Stomach (tissue), 9 donors: ENCODE results near the gene SLAMF6. TPM values are rescaled to one million over a fixed set of nuclear protein-coding genes. Genes with fewer than 3 reads are reported as not detected.
"Not testable (repeated sequence)": the region's sequence is repeated elsewhere in the genome, so short reads cannot be mapped to it uniquely, and the experiment has no call there.

Experiments
- DNase-seq, 2 donors: peaks; one replicate each; pipeline versions ENCODE4 v3.0.0 to v3.0.0-alpha.2; 2013 to 2019
- H3K27ac ChIP-seq, 5 donors: fragments of 200-600 bp in 4 of 5; sonication (generic) in 4 of 5; one replicate each; pipeline ENCODE4 v1.5.1; 2013 to 2019; ENCODE audit warnings: mild to moderate bottlenecking in 1 of 5, moderate library complexity in 1 of 5
- H3K27me3 ChIP-seq, 3 donors: fragments of 200-600 bp; sonication (generic); one replicate each; pipeline ENCODE4 v1.5.1; 2017 to 2019; ENCODE audit warnings: mixed run types in 1 of 3
- H3K36me3 ChIP-seq, 4 donors: fragments of 200-600 bp; sonication (generic); 1 replicate in 3 of 4; 2 replicates in 1 of 4; pipeline ENCODE4 v1.5.1; 2016 to 2019
- H3K4me1 ChIP-seq, 4 donors: fragments of 200-600 bp; sonication (generic); one replicate each; pipeline ENCODE4 v1.5.1; 2016 to 2019
- H3K4me3 ChIP-seq, 4 donors: fragments of 200-600 bp; sonication (generic) in 3 of 4; one replicate each; pipeline ENCODE4 v1.5.1; 2016 to 2019; ENCODE audit warnings: mild to moderate bottlenecking in 1 of 4
- H3K9me3 ChIP-seq, 4 donors: fragments of 200-600 bp; sonication (generic); one replicate each; pipeline ENCODE4 v1.5.1; 2016 to 2019
- EP300 ChIP-seq: sonication (generic); formaldehyde crosslinking; IDR thresholded peaks from one replicate; pipeline ENCODE4 v1.6.1; 2017; ENCODE audit warnings: antibody characterized with exemption
- POLR2A ChIP-seq, 4 donors: fragments of 450-650 bp; IDR thresholded peaks; one replicate each; pipeline ENCODE4 v1.6.1; 2016; ENCODE audit warnings: antibody characterized with exemption in 4 of 4, control low read depth in 2 of 4, mild to moderate bottlenecking in 1 of 4, moderate library complexity in 1 of 4
- POLR2AphosphoS5 ChIP-seq, 3 donors: sonication (generic); formaldehyde crosslinking; IDR thresholded peaks; one replicate each; pipeline ENCODE4 v1.6.1; 2016; ENCODE audit warnings: antibody characterized with exemption in 3 of 3
- WGBS, 5 donors: extraction: QIAGEN DNeasy Blood & Tissue Kit in 3 of 5; methylation state at CpG; one replicate each; pipeline versions ENCODE4 v1.1.5 to v1.1.7; 2013 to 2018; 5-methylcytosine and 5-hydroxymethylcytosine counted together
- intact Hi-C: fragments of 100-400 bp; cut with DNase I; formaldehyde crosslinking; loops from one replicate; pipeline ENCODE4 v1.15.1; 2023; ENCODE audit warnings: low total_unique reads
- polyA plus RNA-seq, 3 donors: library from polyadenylated mRNA; stranded (reverse); fragments of 200-250 nt; gene quantifications; one replicate each; pipeline ENCODE4 v1.2.3, GENCODE V29; 2013
- total RNA-seq, 5 donors: library from RNA; depleted of rRNA; stranded (reverse); fragments of >200 nt; gene quantifications; one replicate each; pipeline versions ENCODE4 v1.1.0 to v1.2.3, GENCODE V29; 2014 to 2016
- TF ChIP-seq, protein P1 (sequence below), 7 experiments: fragments of 450-650 bp in 4 of 7; fragments of 200-600 bp in 3 of 7; sonication (generic) in 3 of 7; IDR thresholded peaks; one replicate each; pipeline ENCODE4 v1.5.1; 2016 to 2019; ENCODE audit warnings: antibody characterized with exemption in 7 of 7, control low read depth in 2 of 7, mild to moderate bottlenecking in 1 of 7
- donor health status: healthy with polysubstance abuse.
- donor health status: Bipolar disorder and iron deficiency.
- donor health status: healthy.

The SLAMF6 gene
- total and polyA plus RNA-seq, 8 donors: 0.19 to 18.1 (median 1.1) TPM; not detected in 1

DNA sequence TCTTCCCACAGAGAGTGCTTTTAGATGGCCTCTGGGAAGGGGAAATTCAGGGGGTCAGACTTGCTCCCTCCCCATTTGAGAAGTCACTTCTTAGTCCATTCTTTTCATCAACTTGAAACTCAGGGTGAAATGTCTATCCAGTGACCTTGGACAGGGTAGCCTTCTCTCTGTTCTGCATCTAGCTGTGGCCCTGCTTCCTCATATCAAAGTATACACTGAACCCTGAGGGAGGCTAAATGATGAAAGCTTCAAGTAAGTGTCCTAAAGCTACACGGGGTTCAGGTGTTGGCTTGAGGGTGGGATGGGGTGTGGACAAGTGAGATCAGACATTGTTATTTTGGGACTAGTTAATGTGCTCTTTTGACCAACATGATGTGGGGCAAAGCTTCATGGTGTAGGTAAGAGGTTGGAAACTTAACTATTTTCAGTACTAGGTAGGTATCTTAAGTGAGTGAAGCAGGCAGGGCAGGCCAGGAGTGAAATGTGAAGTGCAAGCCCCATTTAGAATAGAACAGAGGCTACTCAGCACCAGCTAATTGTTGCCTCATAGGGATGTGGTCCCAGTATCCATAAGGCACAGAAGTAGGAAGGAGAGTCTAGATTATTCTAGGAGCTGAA is 41.0 kb downstream of the SLAMF6 start:
- TF ChIP-seq POLR2AphosphoS5 (IDR thresholded peaks at IDR 0.05) (no peak), POLR2A (IDR thresholded peaks at IDR 0.05) (no peak), EP300 (no peak)
- TF ChIP-seq, protein P1, sequence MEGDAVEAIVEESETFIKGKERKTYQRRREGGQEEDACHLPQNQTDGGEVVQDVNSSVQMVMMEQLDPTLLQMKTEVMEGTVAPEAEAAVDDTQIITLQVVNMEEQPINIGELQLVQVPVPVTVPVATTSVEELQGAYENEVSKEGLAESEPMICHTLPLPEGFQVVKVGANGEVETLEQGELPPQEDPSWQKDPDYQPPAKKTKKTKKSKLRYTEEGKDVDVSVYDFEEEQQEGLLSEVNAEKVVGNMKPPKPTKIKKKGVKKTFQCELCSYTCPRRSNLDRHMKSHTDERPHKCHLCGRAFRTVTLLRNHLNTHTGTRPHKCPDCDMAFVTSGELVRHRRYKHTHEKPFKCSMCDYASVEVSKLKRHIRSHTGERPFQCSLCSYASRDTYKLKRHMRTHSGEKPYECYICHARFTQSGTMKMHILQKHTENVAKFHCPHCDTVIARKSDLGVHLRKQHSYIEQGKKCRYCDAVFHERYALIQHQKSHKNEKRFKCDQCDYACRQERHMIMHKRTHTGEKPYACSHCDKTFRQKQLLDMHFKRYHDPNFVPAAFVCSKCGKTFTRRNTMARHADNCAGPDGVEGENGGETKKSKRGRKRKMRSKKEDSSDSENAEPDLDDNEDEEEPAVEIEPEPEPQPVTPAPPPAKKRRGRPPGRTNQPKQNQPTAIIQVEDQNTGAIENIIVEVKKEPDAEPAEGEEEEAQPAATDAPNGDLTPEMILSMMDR (IDR thresholded peaks at IDR 0.05): no peak
- intact Hi-C loops: no loop called here
- no peak for DNase-seq
- 65 to 89% (median 78%) methylated on average over 1 of the region's 1 CpG for WGBS, 5 donors
- no peaks in the 10 kb centered on the region for H3K4me1 ChIP-seq
- H3K27ac ChIP-seq: no peak overlapping the region
- no peaks in the 10 kb centered on the region for H3K36me3 ChIP-seq
- no peaks in the 10 kb centered on the region for H3K27me3 ChIP-seq
- no peak overlapping the region for H3K4me3 ChIP-seq
- peaks cover 0 to 10% (median 0%) of the 10 kb centered on the region in 4 donors for H3K9me3 ChIP-seq

DNA sequence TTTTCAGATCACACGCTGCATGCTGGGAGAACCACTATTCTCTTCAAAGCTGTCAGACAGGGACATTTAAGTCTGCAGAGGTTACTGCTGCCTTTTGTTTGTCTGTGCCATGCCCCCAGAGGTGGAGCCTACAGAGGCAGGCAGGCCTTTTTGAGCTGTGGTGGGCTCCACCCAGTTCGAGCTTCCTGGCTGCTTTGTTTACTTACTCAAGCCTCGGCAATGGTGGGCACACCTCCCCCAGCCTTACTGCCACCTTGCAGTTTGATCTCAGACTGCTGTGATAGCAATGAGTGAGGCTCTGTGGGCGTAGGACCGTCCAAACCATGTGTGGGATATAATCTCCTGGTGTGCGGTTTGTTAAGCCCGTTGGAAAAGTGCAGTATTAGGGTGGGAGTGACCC is 42.3 kb downstream of the SLAMF6 start:
- H3K4me1 ChIP-seq, H3K36me3 ChIP-seq, H3K27ac ChIP-seq, intact Hi-C loops, H3K9me3 ChIP-seq, H3K4me3 ChIP-seq, H3K27me3 ChIP-seq, DNase-seq: not testable (repeated sequence)
- WGBS, 5 donors: 79 to 85% (median 83%) methylated on average over 5 to 7 of the region's 7 CpGs

DNA sequence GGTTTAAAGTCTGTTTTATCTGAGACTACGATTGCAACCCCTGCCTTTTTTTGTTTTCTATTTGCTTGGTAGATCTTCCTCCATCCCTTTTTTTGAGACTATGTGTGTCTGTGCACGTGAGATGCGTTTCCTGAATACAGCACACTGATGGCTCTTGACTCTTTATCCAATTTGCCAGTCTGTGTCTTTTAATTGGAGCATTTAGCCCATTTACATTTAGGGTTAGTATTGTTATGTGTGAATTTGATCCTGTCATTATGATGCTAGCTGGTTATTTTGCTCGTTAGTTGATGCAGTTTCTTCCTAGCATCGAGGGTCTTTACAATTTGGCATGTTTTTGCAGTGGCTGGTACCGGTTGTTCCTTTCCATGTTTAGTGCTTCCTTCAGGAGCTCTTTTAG is 44.0 kb downstream of the SLAMF6 start:
- H3K27ac ChIP-seq, H3K4me1 ChIP-seq, DNase-seq, H3K36me3 ChIP-seq, H3K4me3 ChIP-seq, intact Hi-C loops, H3K27me3 ChIP-seq, H3K9me3 ChIP-seq: not testable (repeated sequence)
- 79 to 87% (median 85%) methylated on average over 6 of the region's 6 CpGs for WGBS, 5 donors

DNA sequence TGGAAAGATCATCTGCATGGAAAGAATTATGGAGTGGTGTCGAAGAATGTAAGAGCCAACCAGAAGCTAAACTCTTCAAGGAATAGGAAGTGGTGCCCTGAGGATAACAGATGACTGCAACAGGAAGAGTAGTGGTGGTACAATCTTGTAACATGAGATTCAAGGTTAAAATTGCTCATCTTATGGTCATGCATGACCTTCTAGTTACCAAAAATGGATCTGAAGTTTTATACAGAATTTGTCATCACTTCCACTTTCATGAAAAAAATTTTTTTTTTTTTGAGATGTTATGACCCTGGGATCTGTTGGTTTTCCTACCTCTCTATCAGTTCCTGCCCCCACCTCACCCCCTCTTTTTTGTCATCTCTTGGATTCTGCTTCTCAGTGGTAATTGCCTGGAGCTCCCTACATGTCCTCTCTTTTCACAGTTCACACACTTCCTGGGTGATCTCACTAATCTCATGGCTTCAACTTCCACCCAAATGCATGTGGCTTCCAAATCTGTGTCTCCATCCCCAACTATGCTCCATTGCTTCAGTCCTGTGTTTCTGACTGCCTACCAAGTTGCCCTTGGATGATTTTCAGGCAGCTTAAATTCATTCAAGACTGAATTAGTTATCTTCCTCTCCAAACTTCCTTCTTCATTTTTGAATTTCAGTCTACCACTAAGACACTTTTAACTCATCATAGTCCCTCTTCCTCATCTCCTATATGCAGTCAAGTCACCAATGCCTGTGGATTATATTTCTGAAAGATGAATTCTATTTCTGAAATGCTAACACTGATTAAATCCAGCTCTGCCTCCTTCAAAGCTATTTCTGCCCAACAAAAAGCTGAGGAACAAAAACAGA is 48.4 kb downstream of the SLAMF6 start:
- intact Hi-C loops: no loop called here
- no peak overlapping the region for H3K27ac ChIP-seq
- H3K27me3 ChIP-seq: no peaks in the 10 kb centered on the region
- H3K4me3 ChIP-seq: no peak overlapping the region
- 78 to 92% (median 89%) methylated on average over 1 of the region's 1 CpG for WGBS, 5 donors
- no peak for DNase-seq
- H3K36me3 ChIP-seq: no peaks in the 10 kb centered on the region
- no peaks in the 10 kb centered on the region for H3K9me3 ChIP-seq
- no peaks in the 10 kb centered on the region for H3K4me1 ChIP-seq
- no peak for TF ChIP-seq POLR2AphosphoS5 (IDR thresholded peaks at IDR 0.05)
- no peak for TF ChIP-seq POLR2A (IDR thresholded peaks at IDR 0.05)
- TF ChIP-seq, protein P1 (IDR thresholded peaks at IDR 0.05): no peak
- no peak for TF ChIP-seq EP300

DNA sequence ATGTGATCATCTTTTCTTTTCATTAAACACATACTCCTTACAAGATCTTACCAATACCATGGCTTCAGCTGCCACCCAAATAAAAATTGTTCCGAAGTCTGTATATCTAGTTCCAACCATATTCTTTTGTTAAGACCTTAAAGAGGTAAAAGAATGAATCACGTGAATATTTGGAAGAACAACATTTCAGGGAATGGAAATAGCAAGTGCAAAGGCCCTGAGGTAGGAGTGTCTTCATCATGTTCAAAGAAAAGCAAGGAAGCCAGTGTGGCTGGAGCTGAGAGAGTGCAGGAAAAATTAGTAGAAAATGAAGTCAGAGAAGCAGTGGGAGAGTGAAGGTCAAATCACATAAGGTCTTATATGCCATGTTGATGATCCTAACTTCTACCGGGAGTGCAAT is 50.9 kb downstream of the SLAMF6 start:
- TF ChIP-seq POLR2AphosphoS5 (IDR thresholded peaks at IDR 0.05) (no peak), EP300 (no peak), POLR2A (IDR thresholded peaks at IDR 0.05) (no peak)
- TF ChIP-seq, protein P1 (IDR thresholded peaks at IDR 0.05): no peak
- Histone ChIP-seq H3K36me3 (no peaks in the 10 kb centered on the region), H3K27me3 (no peaks in the 10 kb centered on the region), H3K27ac (no peak overlapping the region), H3K4me1 (no peaks in the 10 kb centered on the region), H3K4me3 (no peak overlapping the region), H3K9me3 (no peaks in the 10 kb centered on the region)
- intact Hi-C loops: no loop called here
- WGBS, 5 donors: 87 to 93% (median 92%) methylated on average over 3 of the region's 3 CpGs
- no peak for DNase-seq
